Progenitor cell of endocrine pancreas (in vitro differentiated cells): ENCODE measurements around the gene CHGA. TPM values are rescaled to one million over a fixed set of nuclear protein-coding genes. Genes with fewer than 3 reads are reported as not detected.

Experiments used
- DNase-seq: peaks from one replicate; pipeline ENCODE4 v3.0.0; 2021; ENCODE audit warnings: low spot score; ENCODE audit not compliant: unreplicated experiment
- H3K27ac Mint-ChIP-seq: 2 replicates; pipeline ENCODE4 v1.8.0; 2021; ENCODE audit warnings: mild to moderate bottlenecking, moderate library complexity, mixed read lengths
- H3K27me3 Mint-ChIP-seq: 2 replicates; pipeline ENCODE4 v1.8.0; 2021; ENCODE audit warnings: mixed read lengths
- H3K36me3 Mint-ChIP-seq: 2 replicates; pipeline ENCODE4 v1.8.0; 2022; ENCODE audit warnings: mixed read lengths; ENCODE audit not compliant: insufficient read depth
- H3K4me1 Mint-ChIP-seq: 2 replicates; pipeline ENCODE4 v1.8.0; 2021; ENCODE audit warnings: low read depth, mixed read lengths
- H3K4me3 Mint-ChIP-seq: 2 replicates; pipeline ENCODE4 v1.8.0; 2021; ENCODE audit warnings: low read depth, mild to moderate bottlenecking, moderate library complexity, mixed read lengths
- H3K9me3 Mint-ChIP-seq: 2 replicates; pipeline ENCODE4 v1.8.0; 2021; ENCODE audit warnings: low read depth, mixed read lengths
- total RNA-seq: library from RNA; stranded (reverse); gene quantifications from 2 replicates; pipeline ENCODE4 v1.2.1, GENCODE V29; 2021
- TF ChIP-seq, protein P1 (sequence below): fragments of 200-600 bp; sonication (generic); IDR thresholded peaks from one replicate; pipeline ENCODE4 v1.5.0; 2021; ENCODE audit warnings: antibody characterized with exemption, mild to moderate bottlenecking; ENCODE audit not compliant: unreplicated experiment

The CHGA gene
- total RNA-seq, 1 donor from 2014 or later: 1,590 TPM

DNA sequence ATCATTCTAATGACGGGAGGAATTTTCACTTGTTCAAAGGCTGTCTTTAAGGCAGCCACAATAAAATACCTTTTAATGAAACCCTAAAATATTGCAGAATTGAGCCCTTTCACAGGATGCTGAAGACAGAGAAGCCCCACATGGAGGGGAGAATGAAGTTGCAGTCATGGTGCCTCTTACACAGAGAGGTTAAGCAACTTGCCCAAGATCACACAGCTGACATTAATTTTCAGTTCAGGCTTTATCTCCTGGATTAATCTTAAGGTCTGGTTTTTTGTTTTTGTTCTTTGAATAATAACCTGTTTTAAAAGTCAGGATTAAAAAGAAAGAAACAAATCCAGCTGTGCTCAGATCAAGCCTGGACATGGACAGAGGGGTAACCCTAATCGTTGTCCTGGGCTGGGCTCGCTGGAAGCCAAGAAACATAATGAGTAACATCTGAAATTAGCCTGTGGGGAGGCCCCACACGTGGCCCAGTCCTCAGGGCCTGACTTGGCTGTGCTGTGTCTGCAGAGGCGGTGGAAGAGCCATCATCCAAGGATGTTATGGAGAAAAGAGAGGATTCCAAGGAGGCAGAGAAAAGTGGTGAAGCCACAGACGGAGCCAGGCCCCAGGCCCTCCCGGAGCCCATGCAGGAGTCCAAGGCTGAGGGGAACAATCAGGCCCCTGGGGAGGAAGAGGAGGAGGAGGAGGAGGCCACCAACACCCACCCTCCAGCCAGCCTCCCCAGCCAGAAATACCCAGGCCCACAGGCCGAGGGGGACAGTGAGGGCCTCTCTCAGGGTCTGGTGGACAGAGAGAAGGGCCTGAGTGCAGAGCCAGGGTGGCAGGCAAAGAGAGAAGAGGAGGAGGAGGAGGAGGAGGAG is 8.0 kb downstream of the CHGA start:
- Mint-ChIP-seq H3K36me3 (no peaks in the 10 kb centered on the region), H3K27ac (no peak overlapping the region), H3K27me3 (peaks cover 6% of the 10 kb centered on the region), H3K4me3 (no peak overlapping the region), H3K9me3 (no peaks in the 10 kb centered on the region), H3K4me1 (no peaks in the 10 kb centered on the region)
- TF ChIP-seq, protein P1, sequence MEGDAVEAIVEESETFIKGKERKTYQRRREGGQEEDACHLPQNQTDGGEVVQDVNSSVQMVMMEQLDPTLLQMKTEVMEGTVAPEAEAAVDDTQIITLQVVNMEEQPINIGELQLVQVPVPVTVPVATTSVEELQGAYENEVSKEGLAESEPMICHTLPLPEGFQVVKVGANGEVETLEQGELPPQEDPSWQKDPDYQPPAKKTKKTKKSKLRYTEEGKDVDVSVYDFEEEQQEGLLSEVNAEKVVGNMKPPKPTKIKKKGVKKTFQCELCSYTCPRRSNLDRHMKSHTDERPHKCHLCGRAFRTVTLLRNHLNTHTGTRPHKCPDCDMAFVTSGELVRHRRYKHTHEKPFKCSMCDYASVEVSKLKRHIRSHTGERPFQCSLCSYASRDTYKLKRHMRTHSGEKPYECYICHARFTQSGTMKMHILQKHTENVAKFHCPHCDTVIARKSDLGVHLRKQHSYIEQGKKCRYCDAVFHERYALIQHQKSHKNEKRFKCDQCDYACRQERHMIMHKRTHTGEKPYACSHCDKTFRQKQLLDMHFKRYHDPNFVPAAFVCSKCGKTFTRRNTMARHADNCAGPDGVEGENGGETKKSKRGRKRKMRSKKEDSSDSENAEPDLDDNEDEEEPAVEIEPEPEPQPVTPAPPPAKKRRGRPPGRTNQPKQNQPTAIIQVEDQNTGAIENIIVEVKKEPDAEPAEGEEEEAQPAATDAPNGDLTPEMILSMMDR: no peak
- no peak for DNase-seq

DNA sequence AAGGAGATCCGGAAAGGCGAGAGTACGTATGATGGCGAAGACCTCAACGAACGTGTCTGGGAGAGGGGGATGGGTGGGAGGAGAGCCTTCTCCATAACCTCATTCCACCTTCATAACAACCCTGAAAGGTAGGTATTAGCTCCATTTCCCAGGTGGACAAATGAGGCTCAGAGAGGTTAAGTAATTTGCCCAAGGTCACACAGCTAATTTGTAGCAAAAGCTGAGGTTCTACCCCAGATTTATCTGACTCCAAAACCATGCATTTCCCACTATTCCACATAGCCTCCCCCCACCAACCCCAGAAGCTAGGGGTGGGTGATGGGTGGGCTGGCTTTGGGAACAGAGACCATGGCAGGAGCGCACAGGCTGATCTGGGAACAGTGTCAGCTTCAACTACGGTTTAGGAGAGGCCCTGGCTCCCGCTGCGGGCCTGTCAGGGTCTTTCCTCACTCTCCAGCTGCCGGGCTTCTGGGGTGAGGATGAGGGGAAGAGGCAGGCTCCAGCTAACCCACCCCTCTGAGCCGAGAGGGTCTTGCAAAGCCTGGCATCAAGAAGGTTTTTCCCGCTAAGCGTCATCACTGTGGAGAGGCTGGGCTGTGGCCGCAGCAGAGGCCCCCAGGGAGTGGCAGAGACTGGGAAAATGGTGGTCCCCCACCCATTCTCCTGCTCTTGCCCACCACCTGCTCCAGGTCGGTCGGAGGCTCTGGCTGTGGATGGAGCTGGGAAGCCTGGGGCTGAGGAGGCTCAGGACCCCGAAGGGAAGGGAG is 8.9 kb downstream of the CHGA start:
- Mint-ChIP-seq H3K27me3 (peaks cover 2% of the 10 kb centered on the region), H3K36me3 (no peaks in the 10 kb centered on the region), H3K9me3 (no peaks in the 10 kb centered on the region), H3K27ac (peak overlapping the region; percentile 62), H3K4me1 (no peaks in the 10 kb centered on the region), H3K4me3 (no peak overlapping the region)
- TF ChIP-seq, protein P1: no peak
- DNase-seq: no peak

DNA sequence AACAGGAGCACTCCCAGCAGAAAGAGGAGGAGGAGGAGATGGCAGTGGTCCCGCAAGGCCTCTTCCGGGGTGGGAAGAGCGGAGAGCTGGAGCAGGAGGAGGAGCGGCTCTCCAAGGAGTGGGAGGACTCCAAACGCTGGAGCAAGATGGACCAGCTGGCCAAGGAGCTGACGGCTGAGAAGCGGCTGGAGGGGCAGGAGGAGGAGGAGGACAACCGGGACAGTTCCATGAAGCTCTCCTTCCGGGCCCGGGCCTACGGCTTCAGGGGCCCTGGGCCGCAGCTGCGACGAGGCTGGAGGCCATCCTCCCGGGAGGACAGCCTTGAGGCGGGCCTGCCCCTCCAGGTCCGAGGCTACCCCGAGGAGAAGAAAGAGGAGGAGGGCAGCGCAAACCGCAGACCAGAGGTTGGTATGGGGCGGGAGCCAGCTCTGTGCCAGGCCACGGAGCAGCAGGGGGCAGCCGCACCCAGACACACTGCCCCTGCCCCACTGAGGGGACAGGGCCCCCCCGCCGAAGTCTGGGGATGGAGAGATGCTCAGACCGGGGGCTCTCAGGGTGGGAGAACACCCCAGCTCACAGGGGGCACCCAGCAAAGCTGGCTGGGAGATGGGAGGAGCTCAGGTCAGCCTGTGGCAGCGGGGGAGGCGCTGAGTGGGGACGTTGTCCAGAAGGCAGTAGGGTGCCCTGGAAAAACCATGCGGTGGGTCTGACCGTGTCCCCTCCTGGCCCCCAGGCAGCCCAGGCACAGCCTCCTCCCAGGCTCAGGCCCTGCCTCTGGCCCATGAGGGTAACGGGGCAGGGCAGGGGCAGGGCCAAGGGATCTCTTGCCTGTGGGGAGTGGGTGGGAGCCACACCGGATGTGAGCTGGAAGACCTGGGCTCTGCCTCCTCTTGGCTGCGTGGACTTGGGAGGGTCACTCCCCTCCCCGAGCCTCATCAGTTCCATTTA is 9.8 kb downstream of the CHGA start:
- DNase-seq: no peak
- Mint-ChIP-seq H3K4me3 (no peak overlapping the region), H3K36me3 (no peaks in the 10 kb centered on the region), H3K27ac (peak overlapping the region; percentile 62), H3K27me3 (no peaks in the 10 kb centered on the region), H3K4me1 (no peaks in the 10 kb centered on the region), H3K9me3 (no peaks in the 10 kb centered on the region)
- TF ChIP-seq, protein P1: no peak

DNA sequence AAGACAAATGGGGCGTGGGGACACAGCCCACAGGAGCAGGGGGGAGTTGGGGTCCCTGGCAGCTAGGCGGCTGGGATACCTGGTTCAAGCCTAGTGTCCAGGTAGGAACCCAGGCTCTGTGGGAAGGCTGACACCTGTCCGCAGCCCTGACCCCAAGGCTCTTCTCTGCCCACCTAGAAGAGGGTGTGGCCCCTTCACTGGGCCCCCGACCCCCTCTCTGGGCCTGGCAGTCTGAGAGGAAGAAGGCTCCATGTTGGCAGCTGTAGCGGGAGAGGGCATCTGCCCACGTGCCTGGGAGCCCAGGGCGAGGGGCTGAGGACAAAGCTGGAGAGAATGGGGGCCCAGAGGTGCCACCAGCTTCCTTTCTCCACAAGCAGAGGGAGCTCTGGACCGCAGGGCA is 10.5 kb downstream of the CHGA start:
- TF ChIP-seq, protein P1: no peak
- no peak for DNase-seq
- no peaks in the 10 kb centered on the region for H3K9me3 Mint-ChIP-seq
- H3K27ac Mint-ChIP-seq: no peak overlapping the region
- no peaks in the 10 kb centered on the region for H3K36me3 Mint-ChIP-seq
- H3K27me3 Mint-ChIP-seq: no peaks in the 10 kb centered on the region
- H3K4me3 Mint-ChIP-seq: no peak overlapping the region
- no peaks in the 10 kb centered on the region for H3K4me1 Mint-ChIP-seq
